D721Med (cell line): Measurements from ENCODE around the gene NLN.
"Not testable (repeated sequence)": the region's sequence is repeated elsewhere in the genome, so short reads cannot be mapped to it uniquely, and the experiment has no call there.

Experiments
- DNase-seq: peaks from one replicate; pipeline ENCODE4 v3.0.0; 2011; ENCODE audit warnings: low spot score; ENCODE audit not compliant: insufficient read length
- FAIRE-seq: peaks from 2 replicates; lab custom pipeline; 2011; peaks lifted over from hg19 to GRCh38; lab: Jason Lieb, UNC
- CTCF ChIP-seq: IDR thresholded peaks from 2 replicates; pipeline ENCODE4 v1.5.1; 2012; ENCODE audit warnings: mild to moderate bottlenecking, control low read depth; ENCODE audit not compliant: insufficient read depth; ENCODE audit errors: missing control alignments

The NLN gene

GRCh38 chr5:65774346-65774745 is 52.3 kb downstream of the NLN start:
- no peak for DNase-seq
- FAIRE-seq: no peak
- no peak for TF ChIP-seq CTCF

- no peak for TF ChIP-seq CTCF
- DNase-seq (no peak), FAIRE-seq (no peak)
These were observed 53.5 kb downstream of the NLN start for GRCh38 chr5:65775476-65775875.

GRCh38 chr5:65776441-65777141 is 54.6 kb downstream of the NLN start:
- no peak for DNase-seq
- no peak for TF ChIP-seq CTCF
- no peak for FAIRE-seq

- TF ChIP-seq CTCF: no peak
- no peak for DNase-seq
- no peak for FAIRE-seq
These were observed 56.1 kb downstream of the NLN start for GRCh38 chr5:65778126-65778525.

- no peak for TF ChIP-seq CTCF
- no peak for FAIRE-seq
- DNase-seq: no peak
These were observed 57.6 kb downstream of the NLN start for GRCh38 chr5:65779643-65780042.

- DNase-seq, FAIRE-seq: not testable (repeated sequence)
These were observed 66.3 kb downstream of the NLN start for GRCh38 chr5:65788296-65788695.

- no peak for TF ChIP-seq CTCF
- no peak for FAIRE-seq
- DNase-seq: no peak
These were observed 68.6 kb downstream of the NLN start for GRCh38 chr5:65790371-65791163.
